ENCODE data around the gene CCDC90B. TPM values are rescaled to one million over a fixed set of nuclear protein-coding genes. Genes with fewer than 3 reads are reported as not detected.
"Not testable (repeated sequence)": the region's sequence is repeated elsewhere in the genome, so short reads cannot be mapped to it uniquely, and the experiment has no call there.

The CCDC90B gene
- total and polyA plus RNA-seq, 2 donors = 51.1 to 68.4 TPM

DNA sequence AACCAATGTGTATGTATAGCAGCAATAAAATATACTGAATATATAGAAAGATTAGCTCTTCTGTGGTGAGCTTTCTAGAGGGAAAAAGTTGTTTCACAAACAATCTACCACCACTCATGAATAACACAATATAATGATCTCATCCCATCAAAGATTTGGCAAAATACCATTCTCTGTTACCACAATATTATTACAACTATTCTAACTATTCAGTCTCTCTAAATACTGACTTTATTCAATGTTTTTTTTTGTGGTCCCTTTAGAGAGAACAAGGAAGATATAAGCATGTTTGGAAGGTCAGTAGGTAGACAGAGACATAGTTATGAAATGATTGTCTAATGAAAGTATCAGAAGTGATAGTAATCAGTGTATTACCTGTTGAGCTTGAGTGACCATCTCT is 7.8 kb downstream of the CCDC90B start:
- Histone ChIP-seq H3K36me3 (ENCODE audit: control insufficient read depth in 2 of 2, insufficient read depth in 2 of 2, low read length in 1 of 2) (peaks cover 4 to 21% of the 10 kb centered on the region in 2 donors), H3K9me3 (ENCODE audit: control insufficient read depth in 2 of 2, insufficient read depth in 1 of 2, low read length in 1 of 2) (no peaks in the 10 kb centered on the region), H3K27me3 (ENCODE audit: control insufficient read depth in 2 of 2, insufficient read depth in 1 of 2, low read length in 1 of 2) (no peaks in the 10 kb centered on the region), H3K4me1 (ENCODE audit: control insufficient read depth in 2 of 2, insufficient read depth in 2 of 2, low read length in 2 of 2) (peaks cover 0 to 3% of the 10 kb centered on the region in 2 donors), H3K27ac (ENCODE audit: low read depth in 1 of 2, low read length in 1 of 2) (no peak overlapping the region), H3K4me3 (ENCODE audit: low read length in 2 of 2) (no peak overlapping the region)
- no peak for DNase-seq (ENCODE audit: low read depth in 6 of 9, low spot score in 9 of 9)

DNA sequence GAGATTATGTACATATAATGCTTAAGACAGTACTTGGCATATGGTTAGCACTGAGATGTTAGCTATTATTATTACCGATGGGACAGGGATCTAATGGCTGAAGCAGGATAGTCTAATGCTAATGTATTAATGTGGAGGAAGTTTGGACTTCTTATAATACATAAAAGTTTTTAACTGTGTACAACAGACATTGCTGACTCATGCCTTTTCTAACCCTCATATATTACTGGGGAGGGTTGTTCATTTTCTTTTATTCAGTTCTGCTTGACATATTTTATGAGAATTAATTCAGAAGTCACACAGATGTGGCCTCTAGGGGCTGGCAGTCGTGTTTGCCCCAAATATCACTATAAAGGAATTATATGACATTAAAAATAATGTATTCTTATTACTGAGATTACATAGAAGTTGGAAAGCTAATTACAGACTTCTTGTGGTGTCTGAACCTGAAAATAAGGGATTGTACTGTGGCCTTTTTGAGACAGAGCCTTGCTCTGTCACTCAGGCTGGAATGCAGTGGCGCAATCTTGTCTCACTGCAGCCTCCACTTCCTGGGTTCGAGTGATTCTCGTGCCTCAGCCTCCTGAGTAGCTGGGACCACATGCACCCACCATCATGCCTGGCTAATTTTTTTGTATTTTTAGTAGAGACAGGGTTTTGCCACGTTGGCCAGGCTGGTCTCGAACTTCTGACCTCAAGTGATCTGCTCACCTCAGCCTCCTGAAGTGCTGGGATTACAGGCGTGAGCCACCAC is 10.1 kb downstream of the CCDC90B start:
- no peak overlapping the region for H3K27ac ChIP-seq (ENCODE audit: low read depth in 1 of 2, low read length in 1 of 2)
- H3K27me3 ChIP-seq (ENCODE audit: control insufficient read depth in 2 of 2, insufficient read depth in 1 of 2, low read length in 1 of 2) = no peaks in the 10 kb centered on the region
- H3K4me3 ChIP-seq (ENCODE audit: low read length in 2 of 2) = no peak overlapping the region
- no peaks in the 10 kb centered on the region for H3K4me1 ChIP-seq (ENCODE audit: control insufficient read depth in 2 of 2, insufficient read depth in 2 of 2, low read length in 2 of 2)
- H3K9me3 ChIP-seq (ENCODE audit: control insufficient read depth in 2 of 2, insufficient read depth in 1 of 2, low read length in 1 of 2) = no peaks in the 10 kb centered on the region
- H3K36me3 ChIP-seq (ENCODE audit: control insufficient read depth in 2 of 2, insufficient read depth in 2 of 2, low read length in 1 of 2) = peaks cover 13 to 26% of the 10 kb centered on the region in 2 donors
- WGBS = 97% methylated on average over 8 of the region's 8 CpGs
- DNase-seq (ENCODE audit: low read depth in 6 of 9, low spot score in 9 of 9) = no peak

DNA sequence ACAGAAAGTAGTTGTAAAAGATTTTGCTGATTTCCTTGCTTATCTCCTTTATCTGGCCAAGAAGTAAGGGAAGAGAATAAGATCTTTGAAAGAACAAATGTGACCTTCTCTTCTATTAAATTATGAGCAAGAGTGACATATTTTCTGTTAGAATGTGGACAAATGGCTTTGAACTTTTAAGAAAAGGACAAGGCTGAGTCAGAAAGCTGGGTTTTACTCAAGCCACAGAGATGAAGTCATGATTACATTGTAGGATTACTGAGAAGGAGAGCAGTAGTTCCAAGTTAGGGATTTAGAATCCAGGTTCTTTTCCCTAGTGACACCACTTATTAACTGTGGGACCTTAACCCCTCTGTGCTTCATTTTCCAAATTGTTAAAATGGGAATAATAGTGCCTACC is 13.5 kb downstream of the CCDC90B start:
- no peak for DNase-seq (ENCODE audit: low read depth in 6 of 9, low spot score in 9 of 9)
- H3K4me3 ChIP-seq (ENCODE audit: low read length in 2 of 2) = no peak overlapping the region
- H3K36me3 ChIP-seq (ENCODE audit: control insufficient read depth in 2 of 2, insufficient read depth in 2 of 2, low read length in 1 of 2) = peaks cover 13 to 21% of the 10 kb centered on the region in 2 donors
- no peaks in the 10 kb centered on the region for H3K27me3 ChIP-seq (ENCODE audit: control insufficient read depth in 2 of 2, insufficient read depth in 1 of 2, low read length in 1 of 2)
- H3K4me1 ChIP-seq (ENCODE audit: control insufficient read depth in 2 of 2, insufficient read depth in 2 of 2, low read length in 2 of 2) = no peaks in the 10 kb centered on the region
- H3K9me3 ChIP-seq (ENCODE audit: control insufficient read depth in 2 of 2, insufficient read depth in 1 of 2, low read length in 1 of 2) = no peaks in the 10 kb centered on the region
- H3K27ac ChIP-seq (ENCODE audit: low read depth in 1 of 2, low read length in 1 of 2) = no peak overlapping the region

DNA sequence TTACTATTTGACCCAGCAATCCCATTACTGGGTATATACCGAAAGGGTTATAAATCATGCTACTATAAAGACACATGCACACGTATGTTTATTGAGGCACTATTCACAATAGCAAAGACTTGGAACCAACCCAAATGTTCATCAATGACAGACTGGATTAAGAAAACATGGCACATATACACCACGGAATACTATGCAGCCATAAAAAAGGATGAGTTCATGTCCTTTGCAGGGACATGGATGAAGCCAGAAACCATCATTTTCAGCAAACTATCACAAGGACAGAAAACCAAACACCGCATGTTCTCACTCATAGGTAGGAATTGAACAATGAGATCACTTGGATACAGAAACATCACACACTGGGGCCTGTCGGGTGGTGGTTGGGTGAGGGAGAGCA is 14.4 kb downstream of the CCDC90B start:
- not testable (repeated sequence) for H3K9me3 ChIP-seq (ENCODE audit: control insufficient read depth in 2 of 2, insufficient read depth in 1 of 2, low read length in 1 of 2); H3K4me1 ChIP-seq (ENCODE audit: control insufficient read depth in 2 of 2, insufficient read depth in 2 of 2, low read length in 2 of 2); H3K27me3 ChIP-seq (ENCODE audit: control insufficient read depth in 2 of 2, insufficient read depth in 1 of 2, low read length in 1 of 2); DNase-seq (ENCODE audit: low read depth in 6 of 9, low spot score in 9 of 9); H3K4me3 ChIP-seq (ENCODE audit: low read length in 2 of 2); H3K27ac ChIP-seq (ENCODE audit: low read depth in 1 of 2, low read length in 1 of 2)
- H3K36me3 ChIP-seq (ENCODE audit: control insufficient read depth in 2 of 2, insufficient read depth in 2 of 2, low read length in 1 of 2) = peaks cover 13 to 18% of the 10 kb centered on the region in 2 donors
- WGBS = 98% methylated on average over 5 of the region's 5 CpGs

DNA sequence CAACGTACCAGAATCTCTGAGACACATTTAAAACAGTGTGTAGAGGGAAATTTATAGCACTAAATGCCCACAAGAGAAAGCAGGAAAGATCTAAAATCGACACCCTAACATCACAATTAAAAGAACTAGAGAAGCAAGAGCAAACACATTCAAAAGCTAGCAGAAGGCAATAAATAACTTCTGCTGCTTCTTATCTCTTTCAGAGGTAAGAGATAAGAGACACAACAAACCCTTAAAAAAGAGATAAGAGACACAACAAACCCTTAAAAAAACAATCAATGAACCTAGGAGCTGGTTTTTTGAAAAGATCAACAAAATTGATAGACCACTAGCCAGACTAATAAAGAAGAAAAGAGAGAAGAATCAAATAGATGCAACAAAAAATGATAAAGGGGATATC is 17.1 kb downstream of the CCDC90B start:
- not testable (repeated sequence) for H3K27me3 ChIP-seq (ENCODE audit: control insufficient read depth in 2 of 2, insufficient read depth in 1 of 2, low read length in 1 of 2); H3K4me3 ChIP-seq (ENCODE audit: low read length in 2 of 2); DNase-seq (ENCODE audit: low read depth in 6 of 9, low spot score in 9 of 9); H3K27ac ChIP-seq (ENCODE audit: low read depth in 1 of 2, low read length in 1 of 2); H3K9me3 ChIP-seq (ENCODE audit: control insufficient read depth in 2 of 2, insufficient read depth in 1 of 2, low read length in 1 of 2); H3K4me1 ChIP-seq (ENCODE audit: control insufficient read depth in 2 of 2, insufficient read depth in 2 of 2, low read length in 2 of 2)
- WGBS = 80% methylated on average over 2 of the region's 2 CpGs
- H3K36me3 ChIP-seq (ENCODE audit: control insufficient read depth in 2 of 2, insufficient read depth in 2 of 2, low read length in 1 of 2) = peaks cover 13 to 17% of the 10 kb centered on the region in 2 donors

DNA sequence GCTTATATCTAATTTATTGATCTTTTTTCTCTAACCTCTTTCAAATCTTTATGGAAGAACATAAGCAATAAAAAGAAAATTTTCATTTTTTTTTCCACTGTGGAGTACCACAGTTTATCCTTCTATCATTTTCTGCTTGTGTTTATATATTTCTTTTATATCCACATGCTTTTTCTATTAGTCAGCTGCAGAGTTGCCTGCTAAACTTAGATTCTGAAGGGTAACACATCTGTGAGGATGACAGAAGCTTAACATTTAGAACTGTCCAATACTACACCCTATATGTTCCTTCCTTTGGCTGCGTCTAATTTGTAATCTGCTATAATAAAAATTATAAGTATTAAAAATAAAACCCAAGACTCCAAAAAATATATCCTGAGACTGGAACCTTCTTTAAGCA is 20.8 kb downstream of the CCDC90B start:
- Histone ChIP-seq H3K27me3 (ENCODE audit: control insufficient read depth in 2 of 2, insufficient read depth in 1 of 2, low read length in 1 of 2) (no peaks in the 10 kb centered on the region), H3K4me1 (ENCODE audit: control insufficient read depth in 2 of 2, insufficient read depth in 2 of 2, low read length in 2 of 2) (no peaks in the 10 kb centered on the region), H3K9me3 (ENCODE audit: control insufficient read depth in 2 of 2, insufficient read depth in 1 of 2, low read length in 1 of 2) (no peaks in the 10 kb centered on the region), H3K4me3 (ENCODE audit: low read length in 2 of 2) (no peak overlapping the region), H3K36me3 (ENCODE audit: control insufficient read depth in 2 of 2, insufficient read depth in 2 of 2, low read length in 1 of 2) (peaks cover 4 to 16% of the 10 kb centered on the region in 2 donors), H3K27ac (ENCODE audit: low read depth in 1 of 2, low read length in 1 of 2) (no peak overlapping the region)
- WGBS = 100% methylated on average over 1 of the region's 1 CpG
- DNase-seq (ENCODE audit: low read depth in 6 of 9, low spot score in 9 of 9) = no peak

DNA sequence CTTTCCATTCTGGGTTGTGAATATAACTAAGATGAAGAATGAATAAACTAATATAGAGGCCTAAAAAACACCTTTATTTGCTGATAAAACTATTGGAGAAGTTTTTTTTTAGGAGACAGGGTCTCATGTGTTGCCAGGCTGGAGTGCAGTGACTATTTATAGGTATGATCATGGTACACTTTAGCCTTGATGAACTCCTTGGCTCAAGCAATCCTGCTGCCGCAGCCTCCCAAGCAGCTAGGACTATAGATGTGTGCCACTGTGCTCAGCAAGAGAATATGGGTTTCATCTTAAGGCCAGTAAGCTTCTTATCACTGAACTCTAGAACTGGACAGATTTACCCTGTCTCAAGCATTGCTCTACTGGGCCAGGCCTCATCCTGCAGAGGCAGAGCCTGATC is 26.6 kb downstream of the CCDC90B start:
- no peaks in the 10 kb centered on the region for H3K4me1 ChIP-seq (ENCODE audit: control insufficient read depth in 2 of 2, insufficient read depth in 2 of 2, low read length in 2 of 2)
- no peaks in the 10 kb centered on the region for H3K9me3 ChIP-seq (ENCODE audit: control insufficient read depth in 2 of 2, insufficient read depth in 1 of 2, low read length in 1 of 2)
- H3K27me3 ChIP-seq (ENCODE audit: control insufficient read depth in 2 of 2, insufficient read depth in 1 of 2, low read length in 1 of 2) = no peaks in the 10 kb centered on the region
- no peak overlapping the region for H3K4me3 ChIP-seq (ENCODE audit: low read length in 2 of 2)
- no peak overlapping the region for H3K27ac ChIP-seq (ENCODE audit: low read depth in 1 of 2, low read length in 1 of 2)
- peaks cover 5 to 28% of the 10 kb centered on the region in 2 donors for H3K36me3 ChIP-seq (ENCODE audit: control insufficient read depth in 2 of 2, insufficient read depth in 2 of 2, low read length in 1 of 2)
- no peak for DNase-seq (ENCODE audit: low read depth in 6 of 9, low spot score in 9 of 9)
- WGBS = 100% methylated on average over 1 of the region's 1 CpG

DNA sequence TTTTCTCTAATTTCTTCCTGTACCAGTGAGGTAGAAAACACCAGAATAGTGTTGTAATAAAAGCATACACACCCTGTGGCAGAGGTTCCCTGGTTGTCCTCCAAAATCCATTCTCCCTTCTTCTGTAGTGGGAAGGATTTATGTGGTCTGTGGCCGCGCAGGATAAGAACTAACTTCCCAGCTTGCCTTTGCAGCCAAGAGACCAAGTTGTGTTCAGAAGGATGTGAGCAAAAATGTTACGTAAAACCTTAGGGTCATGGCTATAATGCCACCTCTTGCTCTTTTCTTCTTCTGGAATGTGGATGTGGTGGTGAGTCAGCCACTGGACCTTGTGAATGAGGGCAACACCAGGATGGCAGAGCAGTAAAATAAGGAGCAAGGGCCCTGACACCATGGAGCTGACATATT is 28.4 kb downstream of the CCDC90B start:
- Histone ChIP-seq H3K27me3 (ENCODE audit: control insufficient read depth in 2 of 2, insufficient read depth in 1 of 2, low read length in 1 of 2) (no peaks in the 10 kb centered on the region), H3K36me3 (ENCODE audit: control insufficient read depth in 2 of 2, insufficient read depth in 2 of 2, low read length in 1 of 2) (peaks cover 5 to 24% of the 10 kb centered on the region in 2 donors), H3K9me3 (ENCODE audit: control insufficient read depth in 2 of 2, insufficient read depth in 1 of 2, low read length in 1 of 2) (no peaks in the 10 kb centered on the region), H3K4me3 (ENCODE audit: low read length in 2 of 2) (no peak overlapping the region), H3K27ac (ENCODE audit: low read depth in 1 of 2, low read length in 1 of 2) (no peak overlapping the region), H3K4me1 (ENCODE audit: control insufficient read depth in 2 of 2, insufficient read depth in 2 of 2, low read length in 2 of 2) (no peaks in the 10 kb centered on the region)
- 100% methylated on average over 3 of the region's 3 CpGs for WGBS
- no peak for DNase-seq (ENCODE audit: low read depth in 6 of 9, low spot score in 9 of 9)

DNA sequence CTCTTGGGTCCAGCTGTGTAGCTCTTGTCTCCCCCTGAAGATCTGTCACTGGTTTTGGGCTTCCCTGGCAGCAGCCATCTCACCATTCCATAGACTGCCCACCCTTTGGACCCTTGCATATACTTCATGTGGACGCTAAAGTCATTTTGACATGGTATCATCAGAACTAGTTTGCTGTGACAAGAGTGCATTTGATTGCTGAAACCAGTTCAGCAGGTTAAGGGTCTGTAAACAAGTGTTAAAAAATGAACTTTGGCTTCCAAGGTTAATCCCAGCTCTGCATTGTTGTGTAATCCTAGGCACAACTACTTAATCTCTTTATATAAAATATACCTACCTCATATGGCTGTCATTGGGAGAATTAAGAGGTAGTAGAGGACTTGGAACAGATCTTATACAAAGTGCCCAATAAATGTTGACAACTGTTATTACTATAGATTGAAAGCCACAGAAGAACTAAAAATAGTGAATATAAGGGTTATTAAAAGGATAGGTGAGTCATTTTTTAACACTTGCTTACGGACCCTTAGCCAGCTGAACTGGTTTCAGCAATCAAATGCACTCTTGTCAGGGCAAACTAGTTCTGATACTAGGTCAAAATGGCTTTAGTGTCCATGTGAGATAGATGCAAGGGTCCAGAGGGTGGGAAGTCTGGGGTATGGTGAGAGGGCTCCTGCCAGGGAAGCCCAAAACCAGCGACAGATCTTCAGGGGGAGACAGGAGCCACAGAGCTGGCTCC is 29.4 kb downstream of the CCDC90B start:
- Histone ChIP-seq H3K4me1 (ENCODE audit: control insufficient read depth in 2 of 2, insufficient read depth in 2 of 2, low read length in 2 of 2) (no peaks in the 10 kb centered on the region), H3K36me3 (ENCODE audit: control insufficient read depth in 2 of 2, insufficient read depth in 2 of 2, low read length in 1 of 2) (peaks cover 5 to 24% of the 10 kb centered on the region in 2 donors), H3K4me3 (ENCODE audit: low read length in 2 of 2) (no peak overlapping the region), H3K9me3 (ENCODE audit: control insufficient read depth in 2 of 2, insufficient read depth in 1 of 2, low read length in 1 of 2) (no peaks in the 10 kb centered on the region), H3K27ac (ENCODE audit: low read depth in 1 of 2, low read length in 1 of 2) (no peak overlapping the region), H3K27me3 (ENCODE audit: control insufficient read depth in 2 of 2, insufficient read depth in 1 of 2, low read length in 1 of 2) (no peaks in the 10 kb centered on the region)
- 66% methylated on average over 3 of the region's 3 CpGs for WGBS
- DNase-seq (ENCODE audit: low read depth in 6 of 9, low spot score in 9 of 9) = no peak

Data from thymus (tissue), 11 donors.